Measurements from ENCODE around the gene GJB6. TPM values are rescaled to one million over a fixed set of nuclear protein-coding genes. Genes with fewer than 3 reads are reported as not detected.

The GJB6 gene
- total and polyA plus RNA-seq, 2 donors (not counting 1 experiment from before 2014, with no cell fraction given) = not detected

DNA sequence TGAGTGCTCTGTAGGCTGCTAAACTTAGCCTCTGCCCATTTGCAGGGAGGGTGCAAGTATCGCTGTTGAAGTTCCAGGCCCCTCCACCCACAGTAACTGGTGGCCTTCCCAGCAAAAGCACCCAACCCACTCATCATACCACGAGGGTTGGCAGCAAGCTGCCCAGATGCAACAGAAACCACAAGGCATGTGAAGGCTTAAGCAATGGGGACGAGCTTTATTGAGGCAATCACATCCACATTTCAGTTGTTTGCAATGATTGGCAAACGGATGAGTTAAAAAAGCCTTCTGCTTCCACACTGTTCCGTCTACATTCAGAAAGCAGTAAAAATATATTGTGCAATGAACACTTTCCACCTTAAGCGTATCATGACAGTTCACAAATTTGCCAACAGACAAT lies 10.3 kb downstream of the GJB6 start:
- Histone ChIP-seq H3K27me3 (replicated peaks in 1 of 4; ENCODE audit: control extremely low read depth in 1 of 4, control insufficient read depth in 3 of 4, insufficient read depth in 4 of 4, low read length in 3 of 4) (peaks cover 0 to 2% (median 0%) of the 10 kb centered on the region in 4 experiments), H3K4me1 (ENCODE audit: control insufficient read depth in 2 of 2, insufficient read depth in 2 of 2, low read length in 2 of 2) (peaks cover 0 to 7% of the 10 kb centered on the region in 2 donors), H3K79me2 (ENCODE audit: control insufficient read depth, insufficient read depth, low read length) (no peaks in the 10 kb centered on the region), H3K9ac (ENCODE audit: low read length) (no peak overlapping the region), H3K4me2 (replicated peaks; ENCODE audit: low read depth, low read length, poor library complexity, severe bottlenecking) (no peak overlapping the region), H3K4me3 (ENCODE audit: control extremely low read depth in 1 of 5, extremely low read depth in 1 of 5, insufficient read depth in 1 of 5, low read depth in 2 of 5, low read length in 4 of 5) (no peak overlapping the region), H3K27ac (ENCODE audit: low read length in 2 of 2) (no peak overlapping the region), H2AFZ (ENCODE audit: insufficient read depth, low read depth, low read length, poor library complexity, severe bottlenecking) (no peak overlapping the region), H4K20me1 (ENCODE audit: control insufficient read depth, insufficient read depth, low read length, poor library complexity, severe bottlenecking) (no peaks in the 10 kb centered on the region), H3K9me3 (ENCODE audit: control extremely low read depth in 1 of 3, control insufficient read depth in 2 of 3, insufficient read depth in 1 of 3, low read length in 2 of 3) (no peaks in the 10 kb centered on the region), H3K36me3 (replicated peaks in 1 of 2; ENCODE audit: control extremely low read depth in 1 of 2, control insufficient read depth in 1 of 2, extremely low read depth in 1 of 2, insufficient read depth in 2 of 2, low read length in 1 of 2) (no peaks in the 10 kb centered on the region)
- 70% methylated on average over 5 of the region's 6 CpGs for WGBS (ENCODE audit: insufficient coverage)
- intact Hi-C loops (cut with micrococcal nuclease) = no loop called here
- no peak overlapping the region for H3K27ac Mint-ChIP-seq
- CTCF ChIA-PET = no interaction called here
- ATAC-seq (ENCODE audit: low read depth) (no peak), DNase-seq (no peak)
- H3K9me3 Mint-ChIP-seq (ENCODE audit: insufficient read depth) = no peaks in the 10 kb centered on the region
- TF ChIP-seq EZH2 (IDR thresholded peaks at IDR 0.05; ENCODE audit: borderline replicate concordance, insufficient read depth, low read depth, low read length, poor library complexity, severe bottlenecking) = no peak
- TF ChIP-seq, protein P1, sequence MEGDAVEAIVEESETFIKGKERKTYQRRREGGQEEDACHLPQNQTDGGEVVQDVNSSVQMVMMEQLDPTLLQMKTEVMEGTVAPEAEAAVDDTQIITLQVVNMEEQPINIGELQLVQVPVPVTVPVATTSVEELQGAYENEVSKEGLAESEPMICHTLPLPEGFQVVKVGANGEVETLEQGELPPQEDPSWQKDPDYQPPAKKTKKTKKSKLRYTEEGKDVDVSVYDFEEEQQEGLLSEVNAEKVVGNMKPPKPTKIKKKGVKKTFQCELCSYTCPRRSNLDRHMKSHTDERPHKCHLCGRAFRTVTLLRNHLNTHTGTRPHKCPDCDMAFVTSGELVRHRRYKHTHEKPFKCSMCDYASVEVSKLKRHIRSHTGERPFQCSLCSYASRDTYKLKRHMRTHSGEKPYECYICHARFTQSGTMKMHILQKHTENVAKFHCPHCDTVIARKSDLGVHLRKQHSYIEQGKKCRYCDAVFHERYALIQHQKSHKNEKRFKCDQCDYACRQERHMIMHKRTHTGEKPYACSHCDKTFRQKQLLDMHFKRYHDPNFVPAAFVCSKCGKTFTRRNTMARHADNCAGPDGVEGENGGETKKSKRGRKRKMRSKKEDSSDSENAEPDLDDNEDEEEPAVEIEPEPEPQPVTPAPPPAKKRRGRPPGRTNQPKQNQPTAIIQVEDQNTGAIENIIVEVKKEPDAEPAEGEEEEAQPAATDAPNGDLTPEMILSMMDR (IDR thresholded peaks at IDR 0.05) = no peak
- peaks cover 3% of the 10 kb centered on the region for H3K4me1 Mint-ChIP-seq
- H3K27me3 Mint-ChIP-seq = peaks cover 5% of the 10 kb centered on the region
- no peak overlapping the region for H3K4me3 Mint-ChIP-seq
- POLR2A ChIA-PET = no interaction called here

DNA sequence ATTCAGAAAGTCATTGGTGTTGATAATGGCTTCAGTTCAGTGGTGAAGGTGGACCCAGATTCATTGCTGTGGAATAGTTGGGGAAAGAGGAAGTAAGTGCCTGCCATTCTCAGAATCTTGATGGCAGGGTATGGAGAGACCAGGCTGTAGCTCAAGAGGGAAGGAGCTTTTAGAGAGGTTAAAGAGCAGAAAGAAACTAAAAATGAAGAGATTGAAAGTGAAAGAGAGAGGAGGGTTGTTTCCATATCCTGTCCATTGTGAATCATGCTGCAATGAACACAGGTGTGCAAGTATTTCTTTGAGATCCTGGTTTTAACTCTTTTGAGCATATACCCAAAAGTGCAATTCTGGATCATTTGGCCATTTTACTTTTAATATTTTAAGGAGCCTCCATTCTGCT lies 12.5 kb downstream of the GJB6 start:
- Mint-ChIP-seq H3K9me3 (ENCODE audit: insufficient read depth) (no peaks in the 10 kb centered on the region), H3K27me3 (peaks cover 7% of the 10 kb centered on the region), H3K4me3 (no peak overlapping the region), H3K27ac (no peak overlapping the region), H3K4me1 (peaks cover 3% of the 10 kb centered on the region)
- POLR2A ChIA-PET = no interaction called here
- intact Hi-C loops (cut with micrococcal nuclease) = no loop called here
- Histone ChIP-seq H4K20me1 (ENCODE audit: control insufficient read depth, insufficient read depth, low read length, poor library complexity, severe bottlenecking) (no peaks in the 10 kb centered on the region), H3K9me3 (ENCODE audit: control extremely low read depth in 1 of 3, control insufficient read depth in 2 of 3, insufficient read depth in 1 of 3, low read length in 2 of 3) (no peaks in the 10 kb centered on the region), H3K4me2 (replicated peaks; ENCODE audit: low read depth, low read length, poor library complexity, severe bottlenecking) (no peak overlapping the region), H3K36me3 (replicated peaks in 1 of 2; ENCODE audit: control extremely low read depth in 1 of 2, control insufficient read depth in 1 of 2, extremely low read depth in 1 of 2, insufficient read depth in 2 of 2, low read length in 1 of 2) (no peaks in the 10 kb centered on the region), H3K79me2 (ENCODE audit: control insufficient read depth, insufficient read depth, low read length) (no peaks in the 10 kb centered on the region), H3K4me1 (ENCODE audit: control insufficient read depth in 2 of 2, insufficient read depth in 2 of 2, low read length in 2 of 2) (peaks cover 0 to 7% of the 10 kb centered on the region in 2 donors), H3K4me3 (ENCODE audit: control extremely low read depth in 1 of 5, extremely low read depth in 1 of 5, insufficient read depth in 1 of 5, low read depth in 2 of 5, low read length in 4 of 5) (no peak overlapping the region), H3K9ac (ENCODE audit: low read length) (no peak overlapping the region), H3K27me3 (replicated peaks in 1 of 4; ENCODE audit: control extremely low read depth in 1 of 4, control insufficient read depth in 3 of 4, insufficient read depth in 4 of 4, low read length in 3 of 4) (no peaks in the 10 kb centered on the region), H2AFZ (ENCODE audit: insufficient read depth, low read depth, low read length, poor library complexity, severe bottlenecking) (peak overlapping the region; percentile 9), H3K27ac (ENCODE audit: low read length in 2 of 2) (no peak overlapping the region)
- CTCF ChIA-PET = no interaction called here
- TF ChIP-seq EZH2 (IDR thresholded peaks at IDR 0.05; ENCODE audit: borderline replicate concordance, insufficient read depth, low read depth, low read length, poor library complexity, severe bottlenecking) = no peak
- TF ChIP-seq, protein P1 (IDR thresholded peaks at IDR 0.05) = no peak
- DNase-seq = no peak
- no peak for ATAC-seq (ENCODE audit: low read depth)
